HepG2 (cell line): ENCODE results near the gene VKORC1. TPM values are rescaled to one million over a fixed set of nuclear protein-coding genes. Genes with fewer than 3 reads are reported as not detected.

Experiments used
- ARNT ChIP-seq: fragments of 450-650 bp; IDR thresholded peaks from 2 replicates; pipeline ENCODE4 v1.6.1; 2017
- CC2D1A ChIP-seq: sonication (generic); formaldehyde crosslinking; IDR thresholded peaks from 2 replicates; pipeline ENCODE4 v1.8.1; 2023; ENCODE audit warnings: mild to moderate bottlenecking, missing genetic modification reagents
- CCDC6 ChIP-seq: sonication (generic); formaldehyde crosslinking; IDR thresholded peaks from 2 replicates; pipeline ENCODE4 v1.8.1; 2022; ENCODE audit warnings: mild to moderate bottlenecking, missing genetic modification reagents, moderate library complexity
- CHD2 ChIP-seq: IDR thresholded peaks from 2 replicates; pipeline ENCODE4 v1.6.1; 2011; ENCODE audit warnings: low read depth, low read length, improper control_type of control experiment
- DMAP1 ChIP-seq: IDR thresholded peaks from 2 replicates; pipeline ENCODE4 v1.6.1; 2016
- HMG20A ChIP-seq: IDR thresholded peaks from 2 replicates; pipeline ENCODE4 v1.6.1; 2016; ENCODE audit warnings: borderline replicate concordance
- NFKBIZ ChIP-seq: IDR thresholded peaks from 2 replicates; pipeline ENCODE4 v1.6.1; 2018; ENCODE audit warnings: missing genetic modification reagents, missing compliant biosample characterization
- NR2C2 ChIP-seq: sonication (generic); formaldehyde crosslinking; IDR thresholded peaks from 2 replicates; pipeline ENCODE4 v1.4.0; 2020; ENCODE audit warnings: missing genetic modification reagents, mild to moderate bottlenecking, moderate library complexity, borderline replicate concordance
- PAF1 ChIP-seq: IDR thresholded peaks from 2 replicates; pipeline ENCODE4 v1.6.1; 2016; ENCODE audit warnings: missing genetic modification reagents, missing compliant biosample characterization
- PHF8 ChIP-seq: sonication (generic); formaldehyde crosslinking; IDR thresholded peaks from 2 replicates; pipeline ENCODE4 v1.5.0; 2020; ENCODE audit warnings: missing genetic modification reagents
- PTBP1 ChIP-seq: fragments of 200-400 bp; formaldehyde crosslinking; IDR thresholded peaks from 2 replicates; pipeline ENCODE4 v1.6.1; 2018; ENCODE audit warnings: low read length, low read depth; ENCODE audit not compliant: poor library complexity, severe bottlenecking
- RORA ChIP-seq: sonication (generic); formaldehyde crosslinking; IDR thresholded peaks from 2 replicates; pipeline ENCODE4 v1.5.0; 2020; ENCODE audit warnings: mild to moderate bottlenecking, missing genetic modification reagents, moderate library complexity
- SMAD3 ChIP-seq: sonication (generic); formaldehyde crosslinking; IDR thresholded peaks from 2 replicates; pipeline ENCODE4 v1.4.0; 2020; ENCODE audit warnings: missing genetic modification reagents
- SMYD3 ChIP-seq: sonication (generic); formaldehyde crosslinking; IDR thresholded peaks from 2 replicates; pipeline ENCODE4 v1.8.1; 2023; ENCODE audit warnings: mild to moderate bottlenecking, missing genetic modification reagents
- SRF ChIP-seq: IDR thresholded peaks from 2 replicates; pipeline ENCODE4 v1.6.1; 2011; ENCODE audit warnings: mild to moderate bottlenecking, low read depth, low read length, moderate library complexity
- TBX2 ChIP-seq: sonication (generic); formaldehyde crosslinking; IDR thresholded peaks from 2 replicates; pipeline ENCODE4 v1.5.0; 2020; ENCODE audit warnings: missing genetic modification reagents, mild to moderate bottlenecking, borderline replicate concordance
- TSC22D2 ChIP-seq: sonication (generic); formaldehyde crosslinking; IDR thresholded peaks from 2 replicates; pipeline ENCODE4 v1.5.1; 2020; ENCODE audit warnings: missing genetic modification reagents, mild to moderate bottlenecking, borderline replicate concordance
- ZFP36 ChIP-seq: fragments of 150-350 bp; IDR thresholded peaks from 2 replicates; pipeline ENCODE4 v1.6.1; 2018; ENCODE audit warnings: borderline replicate concordance, low read length, low read depth; ENCODE audit not compliant: partially characterized antibody
- ZMYM4 ChIP-seq: sonication (generic); formaldehyde crosslinking; IDR thresholded peaks from 2 replicates; pipeline ENCODE4 v1.8.1; 2023; ENCODE audit warnings: mild to moderate bottlenecking, missing genetic modification reagents
- ZNF891 ChIP-seq: sonication (generic); formaldehyde crosslinking; IDR thresholded peaks from 2 replicates; pipeline ENCODE4 v1.5.0; 2020; ENCODE audit warnings: mild to moderate bottlenecking, missing genetic modification reagents
- ZSCAN21 ChIP-seq: sonication (generic); formaldehyde crosslinking; IDR thresholded peaks from 2 replicates; pipeline ENCODE4 v1.8.0; 2022; ENCODE audit warnings: mild to moderate bottlenecking, missing genetic modification reagents, moderate library complexity, borderline replicate concordance
- ZSCAN31 ChIP-seq: sonication (generic); formaldehyde crosslinking; IDR thresholded peaks from 2 replicates; pipeline ENCODE4 v1.5.0; 2020; ENCODE audit warnings: low read depth, mild to moderate bottlenecking, missing genetic modification reagents
- ZZZ3 ChIP-seq: sonication (generic); formaldehyde crosslinking; IDR thresholded peaks from 2 replicates; pipeline ENCODE4 v1.4.0; 2020; ENCODE audit warnings: missing genetic modification reagents, mild to moderate bottlenecking, borderline replicate concordance
- polyA plus RNA-seq, 8 experiments: library from polyadenylated mRNA; depleted of rRNA in 3 of 8; stranded (reverse) in 7 of 8; unstranded in 1 of 8; fragments of >200 nt; fragmentation: Illumina TruSeq in 4 of 8; extraction: Trizol in 4 of 8; gene quantifications; 2 replicates each; pipeline versions ENCODE4 v1.2.1 to v1.2.3, GENCODE V29; 2011 to 2016; ENCODE audit warnings: low read depth in 4 of 8, missing spikeins in 1 of 8, mixed read lengths in 1 of 8; ENCODE audit not compliant: insufficient read depth in 1 of 8
- total RNA-seq, 5 experiments: library from RNA; depleted of rRNA; stranded (reverse); fragments of >200 nt; fragmentation: Illumina TruSeq; extraction: Trizol; gene quantifications; 2 replicates each; pipeline ENCODE4 v1.2.3, GENCODE V29; 2016; ENCODE audit warnings: low read depth in 1 of 5
- TF ChIP-seq, protein P1 (sequence below): sonication (generic); formaldehyde crosslinking; IDR thresholded peaks from 2 replicates; pipeline ENCODE4 v1.5.0; 2020; ENCODE audit warnings: missing genetic modification reagents
- TF ChIP-seq, protein P2 (sequence below): IDR thresholded peaks from 2 replicates; pipeline ENCODE4 v1.6.1; 2012; ENCODE audit warnings: inconsistent platforms
- TF ChIP-seq, protein P3 (sequence below): sonication (generic); formaldehyde crosslinking; IDR thresholded peaks from 2 replicates; pipeline ENCODE4 v1.4.0; 2020; ENCODE audit warnings: mild to moderate bottlenecking, missing genetic modification reagents, borderline replicate concordance
- TF ChIP-seq, protein P4 (sequence below): sonication (generic); formaldehyde crosslinking; IDR thresholded peaks from 2 replicates; pipeline ENCODE4 v1.5.0; 2020; ENCODE audit warnings: mild to moderate bottlenecking, missing genetic modification reagents

Gene VKORC1
- total and polyA plus RNA-seq, 2 of the 13 experiments (the other 11 are each of a cell fraction or from before 2014, with no cell fraction given): 141 to 615 TPM

DNA sequence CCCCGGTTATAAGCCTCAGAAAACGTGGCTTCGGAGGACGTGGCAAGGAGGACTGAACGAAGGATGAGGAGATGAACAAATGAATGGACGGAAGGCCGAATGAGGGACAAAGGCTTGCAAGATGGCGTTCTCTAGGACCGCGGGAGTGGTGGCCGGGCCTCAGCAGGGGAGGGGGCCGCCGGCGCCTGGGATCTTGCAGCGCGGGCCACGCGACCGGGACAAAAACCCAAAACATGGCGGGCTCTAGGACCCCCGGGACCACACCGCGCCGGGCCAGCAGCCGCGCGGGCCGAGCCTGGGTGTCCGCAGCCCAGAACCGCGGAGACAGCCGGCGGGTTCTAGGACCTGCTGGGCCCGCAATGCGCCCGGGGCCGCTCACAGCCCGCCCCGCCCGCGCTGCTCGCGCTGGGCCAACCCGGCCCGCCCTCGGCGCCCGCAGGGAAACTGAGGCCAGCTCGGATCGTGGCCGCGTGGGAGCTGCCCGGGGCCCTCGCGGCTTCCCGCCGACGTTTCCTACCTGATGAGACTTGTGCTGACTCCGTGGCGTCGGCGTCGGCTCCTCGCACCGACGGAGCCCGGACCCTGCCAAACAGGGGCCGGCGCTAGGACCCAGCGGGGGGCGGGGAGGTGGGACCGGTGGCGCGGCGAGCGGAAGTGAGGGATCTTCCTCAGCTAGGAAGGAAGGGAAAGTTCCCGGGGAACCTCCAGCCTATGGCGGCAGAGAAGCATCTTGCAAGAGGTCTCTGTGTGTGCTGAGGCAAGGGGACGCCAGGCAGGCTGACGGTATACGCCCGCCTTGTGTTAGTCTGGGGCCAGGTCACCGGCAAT lies 21.2 kb downstream of the VKORC1 start (continued):
- TF ChIP-seq ZMYM4 (peak; percentile 86), ZZZ3 (CRISPR knock-in tag) (no peak; the same call in 1 of the 2 replicates), TBX2 (CRISPR knock-in tag) (peak; percentile 29; the same call in 1 of the 2 replicates), NR2C2 (CRISPR knock-in tag) (no peak), SMAD3 (no peak), ARNT (no peak), ZNF891 (CRISPR knock-in tag) (0 out of 2 replicates have a peak, but pooled peaks have one; percentile 40), PHF8 (CRISPR knock-in tag) (peak; percentile 76; the same call in 1 of the 2 replicates), SMYD3 (no peak), PAF1 (no peak), PTBP1 (peak; percentile 6), CC2D1A (CRISPR knock-in tag) (no peak), SRF (0 out of 2 replicates have a peak, but pooled peaks have one; percentile 6), RORA (no peak), HMG20A (CRISPR knock-in tag) (no peak), CCDC6 (CRISPR knock-in tag) (peak; percentile 79), ZFP36 (no peak), TSC22D2 (CRISPR knock-in tag) (0 out of 2 replicates have a peak, but pooled peaks have one; percentile 18), DMAP1 (CRISPR knock-in tag) (peak; percentile 70; the same call in 1 of the 2 replicates), NFKBIZ (CRISPR knock-in tag) (0 out of 2 replicates have a peak, but pooled peaks have one; percentile 47), ZSCAN21 (0 out of 2 replicates have a peak, but pooled peaks have one; percentile 27), ZSCAN31 (CRISPR knock-in tag) (peak; percentile 69; the same call in 1 of the 2 replicates), CHD2 (no peak; the same call in 1 of the 2 replicates)
- TF ChIP-seq, protein P1, sequence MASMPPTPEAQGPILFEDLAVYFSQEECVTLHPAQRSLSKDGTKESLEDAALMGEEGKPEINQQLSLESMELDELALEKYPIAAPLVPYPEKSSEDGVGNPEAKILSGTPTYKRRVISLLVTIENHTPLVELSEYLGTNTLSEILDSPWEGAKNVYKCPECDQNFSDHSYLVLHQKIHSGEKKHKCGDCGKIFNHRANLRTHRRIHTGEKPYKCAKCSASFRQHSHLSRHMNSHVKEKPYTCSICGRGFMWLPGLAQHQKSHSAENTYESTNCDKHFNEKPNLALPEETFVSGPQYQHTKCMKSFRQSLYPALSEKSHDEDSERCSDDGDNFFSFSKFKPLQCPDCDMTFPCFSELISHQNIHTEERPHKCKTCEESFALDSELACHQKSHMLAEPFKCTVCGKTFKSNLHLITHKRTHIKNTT (CRISPR knock-in tag): no peak
- TF ChIP-seq, protein P2, sequence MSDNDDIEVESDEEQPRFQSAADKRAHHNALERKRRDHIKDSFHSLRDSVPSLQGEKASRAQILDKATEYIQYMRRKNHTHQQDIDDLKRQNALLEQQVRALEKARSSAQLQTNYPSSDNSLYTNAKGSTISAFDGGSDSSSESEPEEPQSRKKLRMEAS: peak; percentile 81
- TF ChIP-seq, protein P3, sequence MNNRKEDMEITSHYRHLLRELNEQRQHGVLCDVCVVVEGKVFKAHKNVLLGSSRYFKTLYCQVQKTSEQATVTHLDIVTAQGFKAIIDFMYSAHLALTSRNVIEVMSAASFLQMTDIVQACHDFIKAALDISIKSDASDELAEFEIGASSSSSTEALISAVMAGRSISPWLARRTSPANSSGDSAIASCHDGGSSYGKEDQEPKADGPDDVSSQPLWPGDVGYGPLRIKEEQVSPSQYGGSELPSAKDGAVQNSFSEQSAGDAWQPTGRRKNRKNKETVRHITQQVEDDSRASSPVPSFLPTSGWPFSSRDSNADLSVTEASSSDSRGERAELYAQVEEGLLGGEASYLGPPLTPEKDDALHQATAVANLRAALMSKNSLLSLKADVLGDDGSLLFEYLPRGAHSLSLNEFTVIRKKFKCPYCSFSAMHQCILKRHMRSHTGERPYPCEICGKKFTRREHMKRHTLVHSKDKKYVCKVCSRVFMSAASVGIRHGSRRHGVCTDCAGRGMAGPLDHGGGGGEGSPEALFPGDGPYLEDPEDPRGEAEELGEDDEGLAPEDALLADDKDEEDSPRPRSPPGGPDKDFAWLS (CRISPR knock-in tag): no peak; the same call in 1 of the 2 replicates
- TF ChIP-seq, protein P4, sequence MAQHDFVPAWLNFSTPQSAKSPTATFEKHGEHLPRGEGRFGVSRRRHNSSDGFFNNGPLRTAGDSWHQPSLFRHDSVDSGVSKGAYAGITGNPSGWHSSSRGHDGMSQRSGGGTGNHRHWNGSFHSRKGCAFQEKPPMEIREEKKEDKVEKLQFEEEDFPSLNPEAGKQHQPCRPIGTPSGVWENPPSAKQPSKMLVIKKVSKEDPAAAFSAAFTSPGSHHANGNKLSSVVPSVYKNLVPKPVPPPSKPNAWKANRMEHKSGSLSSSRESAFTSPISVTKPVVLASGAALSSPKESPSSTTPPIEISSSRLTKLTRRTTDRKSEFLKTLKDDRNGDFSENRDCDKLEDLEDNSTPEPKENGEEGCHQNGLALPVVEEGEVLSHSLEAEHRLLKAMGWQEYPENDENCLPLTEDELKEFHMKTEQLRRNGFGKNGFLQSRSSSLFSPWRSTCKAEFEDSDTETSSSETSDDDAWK (CRISPR knock-in tag): no peak
